Testis (tissue), 2 donors: ENCODE results near the gene OR13J1.

Experiments used
- CTCF ChIP-seq, 3 experiments: fragments of 450-650 bp in 2 of 3; fragments of 200-600 bp in 1 of 3; sonication (generic) in 1 of 3; IDR thresholded peaks; one replicate each; pipeline ENCODE4 v1.5.1; 2016 to 2019; ENCODE audit warnings: antibody characterized with exemption in 3 of 3, mild to moderate bottlenecking in 2 of 3, moderate library complexity in 1 of 3
- POLR2A ChIP-seq: fragments of 450-650 bp; IDR thresholded peaks from one replicate; pipeline ENCODE4 v1.6.1; 2017; ENCODE audit warnings: antibody characterized with exemption, mild to moderate bottlenecking, moderate library complexity

GRCh38 chr9:35907711-35908503 lies 37.7 kb upstream of the OR13J1 start:
- TF ChIP-seq CTCF (IDR thresholded peaks at IDR 0.05) (no peak), POLR2A (no peak)
